Gastrocnemius medialis (tissue), 4 donors: ENCODE measurements around the gene DENND6A. TPM values are rescaled to one million over a fixed set of nuclear protein-coding genes. Genes with fewer than 3 reads are reported as not detected.
A peak's percentile ranks its signal among the peaks of the same experiment; 100 is the strongest.
"Not testable (repeated sequence)": the region's sequence is repeated elsewhere in the genome, so short reads cannot be mapped to it uniquely, and the experiment has no call there.

Experiments used
- ATAC-seq, 2 donors: fragments of 150-250 bp; one replicate each; pipeline ENCODE4 v1.9.1; 2016
- DNase-seq, 2 donors: peaks; one replicate each; pipeline ENCODE4 v3.0.0-alpha.2; 2019
- H3K27ac ChIP-seq, 4 donors: fragments of 200-600 bp; sonication (generic); 1 replicate in 1 of 4; 2 replicates in 3 of 4; pipeline ENCODE4 v1.5.1; 2016 to 2018; ENCODE audit warnings: mild to moderate bottlenecking in 2 of 4, moderate library complexity in 1 of 4
- H3K27me3 ChIP-seq, 3 donors: fragments of 200-600 bp; sonication (generic) in 2 of 3; 1 replicate in 1 of 3; 2 replicates in 2 of 3; pipeline versions ENCODE4 v1.5.1 to v1.6.0; 2016 to 2019; ENCODE audit warnings: mild to moderate bottlenecking in 1 of 3, moderate library complexity in 1 of 3
- H3K36me3 ChIP-seq, 2 donors: fragments of 200-600 bp; sonication (generic) in 1 of 2; one replicate each; pipeline ENCODE4 v1.5.1; 2017 to 2018
- H3K4me1 ChIP-seq, 2 donors: fragments of 200-600 bp; sonication (generic) in 1 of 2; one replicate each; pipeline ENCODE4 v1.5.1; 2016 to 2017; ENCODE audit warnings: mild to moderate bottlenecking in 2 of 2
- H3K4me3 ChIP-seq, 4 donors: fragments of 200-600 bp; sonication (generic) in 3 of 4; 1 replicate in 1 of 4; 2 replicates in 3 of 4; pipeline ENCODE4 v1.5.1; 2016 to 2019; ENCODE audit warnings: mild to moderate bottlenecking in 2 of 4
- H3K9me3 ChIP-seq, 3 donors: fragments of 200-600 bp; sonication (generic) in 2 of 3; 1 replicate in 1 of 3; 2 replicates in 2 of 3; pipeline ENCODE4 v1.5.1; 2016 to 2019
- CTCF ChIP-seq, 5 experiments: fragments of 450-650 bp in 3 of 5; fragments of 200-600 bp in 2 of 5; sonication (generic) in 2 of 5; IDR thresholded peaks in 4 of 5; conservative IDR thresholded peaks in 1 of 5; 1 replicate in 4 of 5; 2 replicates in 1 of 5; pipeline ENCODE4 v1.5.1; 2016 to 2019; ENCODE audit warnings: antibody characterized with exemption in 5 of 5, mild to moderate bottlenecking in 3 of 5, moderate library complexity in 3 of 5
- POLR2A ChIP-seq, 2 donors: fragments of 450-650 bp; IDR thresholded peaks; one replicate each; pipeline ENCODE4 v1.6.1; 2017; ENCODE audit warnings: antibody characterized with exemption in 2 of 2, mild to moderate bottlenecking in 2 of 2, moderate library complexity in 2 of 2
- in situ Hi-C, 4 donors: fragments of 200-750 bp; cut with MboI; loops; one replicate each; pipeline versions ENCODE4 v1.15.0 to v1.8.0; 2017; ENCODE audit warnings: low sequenced_read_pairs in 4 of 4
- intact Hi-C: fragments of 100-400 bp; cut with DNase I; formaldehyde crosslinking; loops from one replicate; pipeline ENCODE4 v1.15.1; 2023; ENCODE audit warnings: low total_unique reads
- total RNA-seq, 4 donors: library from RNA; depleted of rRNA; stranded (reverse); fragments of >200 nt; gene quantifications; one replicate each; pipeline versions ENCODE4 v1.1.0 to v1.2.3, GENCODE V29; 2016

DENND6A gene
- total RNA-seq, 4 donors from 2014 or later: 6.4 to 18.9 (median 14.9) TPM

- in situ Hi-C loops: no loop called here
- no peak overlapping the region for H3K27ac ChIP-seq
- no peak for DNase-seq
Observed at GRCh38 chr3:57646723-57647122, 46.2 kb downstream of the DENND6A start.

GRCh38 chr3:57644740-57645139 is 48.1 kb downstream of the DENND6A start:
- intact Hi-C loops: no loop called here
- H3K4me3 ChIP-seq: no peak overlapping the region

More at GRCh38 chr3:57646723-57647122, 46.2 kb downstream of the DENND6A start:
- Histone ChIP-seq H3K4me1 (no peaks in the 10 kb centered on the region), H3K36me3 (peaks cover 0 to 25% of the 10 kb centered on the region in 2 donors), H3K27me3 (no peaks in the 10 kb centered on the region), H3K4me3 (no peak overlapping the region), H3K9me3 (no peaks in the 10 kb centered on the region)
- intact Hi-C loops: no loop called here
- no peak for TF ChIP-seq CTCF (IDR thresholded peaks at IDR 0.05 in 4 of 5, conservative IDR thresholded peaks at IDR 0.05 in 1 of 5)
- TF ChIP-seq POLR2A (IDR thresholded peaks at IDR 0.05): no peak
- peak in 1 of 2 donors; percentile 30 for ATAC-seq

GRCh38 chr3:57637391-57637790 is 55.5 kb downstream of the DENND6A start:
- in situ Hi-C loops: no loop called here
- TF ChIP-seq CTCF (IDR thresholded peaks at IDR 0.05 in 4 of 5, conservative IDR thresholded peaks at IDR 0.05 in 1 of 5): no peak
- TF ChIP-seq POLR2A (IDR thresholded peaks at IDR 0.05): no peak
- Histone ChIP-seq H3K9me3 (no peaks in the 10 kb centered on the region), H3K27ac (no peak overlapping the region), H3K4me3 (no peak overlapping the region), H3K36me3 (peaks cover 0 to 71% of the 10 kb centered on the region in 2 donors), H3K27me3 (no peaks in the 10 kb centered on the region), H3K4me1 (peaks cover 0 to 5% of the 10 kb centered on the region in 2 donors)
- ATAC-seq: peak in 1 of 2 donors; percentile 30
- intact Hi-C loops: no loop called here
- DNase-seq: no peak

More at GRCh38 chr3:57644740-57645139, 48.1 kb downstream of the DENND6A start:
- no peak for DNase-seq
- ATAC-seq: no peak
- no peaks in the 10 kb centered on the region for H3K9me3 ChIP-seq
- in situ Hi-C loops: no loop called here
- H3K36me3 ChIP-seq: peaks cover 0 to 40% of the 10 kb centered on the region in 2 donors
- no peaks in the 10 kb centered on the region for H3K4me1 ChIP-seq
- TF ChIP-seq CTCF (IDR thresholded peaks at IDR 0.05 in 4 of 5, conservative IDR thresholded peaks at IDR 0.05 in 1 of 5) (no peak), POLR2A (IDR thresholded peaks at IDR 0.05) (no peak)
- H3K27ac ChIP-seq: no peak overlapping the region
- H3K27me3 ChIP-seq: no peaks in the 10 kb centered on the region

- intact Hi-C loops, H3K4me1 ChIP-seq, in situ Hi-C loops, ATAC-seq, H3K4me3 ChIP-seq, H3K27ac ChIP-seq, H3K9me3 ChIP-seq, H3K27me3 ChIP-seq, DNase-seq: not testable (repeated sequence)
- peaks cover 0 to 72% of the 10 kb centered on the region in 2 donors for H3K36me3 ChIP-seq
Observed at GRCh38 chr3:57634259-57634658, 58.6 kb downstream of the DENND6A start.

- no peak overlapping the region for H3K4me3 ChIP-seq
- in situ Hi-C loops (no loop called here), intact Hi-C loops (no loop called here)
- H3K27ac ChIP-seq: no peak overlapping the region
- ATAC-seq (no peak), DNase-seq (no peak)
- H3K9me3 ChIP-seq: no peaks in the 10 kb centered on the region
- H3K36me3 ChIP-seq: peaks cover 0 to 78% of the 10 kb centered on the region in 2 donors
- no peaks in the 10 kb centered on the region for H3K27me3 ChIP-seq
- TF ChIP-seq CTCF (IDR thresholded peaks at IDR 0.05 in 4 of 5, conservative IDR thresholded peaks at IDR 0.05 in 1 of 5): no peak
- TF ChIP-seq POLR2A (IDR thresholded peaks at IDR 0.05): no peak
- H3K4me1 ChIP-seq: peaks cover 0 to 4% of the 10 kb centered on the region in 2 donors
Observed at GRCh38 chr3:57627976-57628375, 64.9 kb downstream of the DENND6A start.
